ENCODE measurements around the gene CCDC69.

DNA sequence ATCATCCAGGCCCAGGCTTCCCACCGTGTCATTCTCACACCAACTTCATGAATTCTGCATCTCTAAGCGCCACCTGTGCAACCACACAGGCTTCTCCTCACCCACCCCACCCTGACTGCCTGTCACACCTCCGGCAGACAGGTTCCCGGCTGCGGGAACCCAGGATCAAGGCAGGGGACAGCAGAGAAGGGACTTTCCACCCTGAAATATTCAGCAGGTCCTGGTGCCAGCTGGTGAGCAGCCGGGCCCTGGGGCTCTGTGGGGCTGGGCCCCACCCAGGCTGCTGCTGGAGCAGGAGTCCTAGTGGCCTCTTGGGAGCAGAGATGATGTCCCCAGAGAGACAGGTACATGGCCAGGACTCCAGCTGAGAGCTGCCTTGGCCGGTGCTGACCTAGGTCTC is 79.0 kb downstream of the CCDC69 start:
- TF ChIP-seq, protein P1, sequence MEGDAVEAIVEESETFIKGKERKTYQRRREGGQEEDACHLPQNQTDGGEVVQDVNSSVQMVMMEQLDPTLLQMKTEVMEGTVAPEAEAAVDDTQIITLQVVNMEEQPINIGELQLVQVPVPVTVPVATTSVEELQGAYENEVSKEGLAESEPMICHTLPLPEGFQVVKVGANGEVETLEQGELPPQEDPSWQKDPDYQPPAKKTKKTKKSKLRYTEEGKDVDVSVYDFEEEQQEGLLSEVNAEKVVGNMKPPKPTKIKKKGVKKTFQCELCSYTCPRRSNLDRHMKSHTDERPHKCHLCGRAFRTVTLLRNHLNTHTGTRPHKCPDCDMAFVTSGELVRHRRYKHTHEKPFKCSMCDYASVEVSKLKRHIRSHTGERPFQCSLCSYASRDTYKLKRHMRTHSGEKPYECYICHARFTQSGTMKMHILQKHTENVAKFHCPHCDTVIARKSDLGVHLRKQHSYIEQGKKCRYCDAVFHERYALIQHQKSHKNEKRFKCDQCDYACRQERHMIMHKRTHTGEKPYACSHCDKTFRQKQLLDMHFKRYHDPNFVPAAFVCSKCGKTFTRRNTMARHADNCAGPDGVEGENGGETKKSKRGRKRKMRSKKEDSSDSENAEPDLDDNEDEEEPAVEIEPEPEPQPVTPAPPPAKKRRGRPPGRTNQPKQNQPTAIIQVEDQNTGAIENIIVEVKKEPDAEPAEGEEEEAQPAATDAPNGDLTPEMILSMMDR (IDR thresholded peaks at IDR 0.05) = no peak
- TF ChIP-seq POLR2A (IDR thresholded peaks at IDR 0.05) = no peak

Data from thyroid gland (tissue), 4 donors.